H9 (cell line): Measurements from ENCODE around the gene SEMA6A. TPM values are rescaled to one million over a fixed set of nuclear protein-coding genes. Genes with fewer than 3 reads are reported as not detected.

Experiments
- DNase-seq: peaks from one replicate; pipeline ENCODE4 v3.0.0-alpha.2; 2017
- H2AFZ ChIP-seq: one replicate; pipeline ENCODE4 v1.6.1; 2013; ENCODE audit warnings: mild to moderate bottlenecking, low read length, control low read depth, moderate library complexity
- H2AK5ac ChIP-seq: 2 replicates; pipeline ENCODE4 v1.6.1; 2013; ENCODE audit warnings: low read length, control low read depth, mixed read lengths; ENCODE audit not compliant: insufficient read length
- H2BK120ac ChIP-seq: one replicate; pipeline ENCODE4 v1.6.1; 2013; ENCODE audit warnings: low read depth, mild to moderate bottlenecking, low read length, control low read depth, inconsistent platforms; ENCODE audit not compliant: poor library complexity, severe bottlenecking
- H2BK12ac ChIP-seq: 2 replicates; pipeline ENCODE4 v1.6.1; 2013; ENCODE audit warnings: low read length, control low read depth, mixed read lengths, low read depth; ENCODE audit not compliant: insufficient read length
- H2BK15ac ChIP-seq: 2 replicates; pipeline ENCODE4 v1.6.1; 2013; ENCODE audit warnings: low read depth, low read length, control low read depth
- H2BK20ac ChIP-seq: one replicate; pipeline ENCODE4 v1.6.1; 2013; ENCODE audit warnings: low read depth, mild to moderate bottlenecking, low read length, control low read depth, inconsistent platforms; ENCODE audit not compliant: poor library complexity, severe bottlenecking
- H2BK5ac ChIP-seq: 2 replicates; pipeline ENCODE4 v1.6.1; 2013; ENCODE audit warnings: low read length, control low read depth, mixed read lengths; ENCODE audit not compliant: insufficient read length
- H3K14ac ChIP-seq: 2 replicates; pipeline ENCODE4 v1.6.1; 2013; ENCODE audit warnings: low read length, control low read depth; ENCODE audit not compliant: insufficient read depth
- H3K18ac ChIP-seq: 2 replicates; pipeline ENCODE4 v1.6.1; 2013; ENCODE audit warnings: low read depth, mild to moderate bottlenecking, mixed read lengths, low read length, control low read depth; ENCODE audit not compliant: insufficient read length
- H3K23ac ChIP-seq: 2 replicates; pipeline ENCODE4 v1.6.1; 2013; ENCODE audit warnings: low read length, control low read depth, mixed read lengths, low read depth; ENCODE audit not compliant: insufficient read length
- H3K23me2 ChIP-seq: 2 replicates; pipeline ENCODE4 v1.6.1; 2013; ENCODE audit warnings: low read depth, mild to moderate bottlenecking, mixed read lengths, low read length, control low read depth; ENCODE audit not compliant: insufficient read length, poor library complexity, severe bottlenecking
- H3K27ac ChIP-seq: 2 replicates; pipeline ENCODE4 v1.5.1; 2013; ENCODE audit warnings: low read length, control low read depth, mixed read lengths, low read depth; ENCODE audit not compliant: insufficient read length
- H3K27me3 ChIP-seq: 2 replicates; pipeline ENCODE4 v1.6.1; 2013; ENCODE audit warnings: low read length, control low read depth, inconsistent platforms; ENCODE audit not compliant: insufficient read depth
- H3K4ac ChIP-seq: 2 replicates; pipeline ENCODE4 v1.6.1; 2013; ENCODE audit warnings: low read depth, mild to moderate bottlenecking, control low read depth, inconsistent platforms, low read length, moderate library complexity
- H3K4me1 ChIP-seq: 2 replicates; pipeline ENCODE4 v1.6.1; 2013; ENCODE audit warnings: low read length, control low read depth, inconsistent platforms; ENCODE audit not compliant: insufficient read depth
- H3K4me2 ChIP-seq: 2 replicates; pipeline ENCODE4 v1.6.1; 2013; ENCODE audit warnings: low read length, control low read depth, mixed read lengths; ENCODE audit not compliant: insufficient read length, insufficient read depth
- H3K56ac ChIP-seq: 2 replicates; pipeline ENCODE4 v1.6.1; 2013; ENCODE audit warnings: low read depth, mild to moderate bottlenecking, mixed read lengths, low read length, control low read depth; ENCODE audit not compliant: insufficient read length
- H3K79me1 ChIP-seq: 2 replicates; pipeline ENCODE4 v1.6.1; 2013; ENCODE audit warnings: low read depth, mild to moderate bottlenecking, moderate library complexity, low read length, control low read depth, inconsistent platforms; ENCODE audit not compliant: insufficient read depth, poor library complexity, severe bottlenecking
- H3K79me2 ChIP-seq: 2 replicates; pipeline ENCODE4 v1.6.1; 2013; ENCODE audit warnings: low read length, control low read depth, inconsistent platforms; ENCODE audit not compliant: insufficient read depth
- H3K9ac ChIP-seq: 2 replicates; pipeline ENCODE4 v1.6.1; 2013; ENCODE audit warnings: low read length, control low read depth, mixed read lengths; ENCODE audit not compliant: insufficient read length; ENCODE audit errors: extremely low read depth
- H3K9me3 ChIP-seq: one replicate; pipeline ENCODE4 v1.6.1; 2013; ENCODE audit warnings: low read depth, low read length, inconsistent platforms; ENCODE audit not compliant: control insufficient read depth
- H3T11ph ChIP-seq: one replicate; pipeline ENCODE4 v1.6.1; 2013; ENCODE audit warnings: mild to moderate bottlenecking, low read length, control low read depth, inconsistent platforms
- H4K20me1 ChIP-seq: one replicate; pipeline ENCODE4 v1.6.1; 2013; ENCODE audit not compliant: control insufficient read depth, insufficient read length, insufficient read depth
- H4K5ac ChIP-seq: 2 replicates; pipeline ENCODE4 v1.6.1; 2013; ENCODE audit warnings: low read depth, mild to moderate bottlenecking, mixed read lengths, low read length, control low read depth; ENCODE audit not compliant: insufficient read length
- H4K8ac ChIP-seq: replicated peaks from 2 replicates; pipeline ENCODE4 v1.6.1; 2013; ENCODE audit warnings: low read length, control low read depth, mixed read lengths, low read depth; ENCODE audit not compliant: insufficient read length
- H4K91ac ChIP-seq: 2 replicates; pipeline ENCODE4 v1.6.1; 2013; ENCODE audit warnings: low read depth, mild to moderate bottlenecking, moderate library complexity, mixed read lengths, low read length, control low read depth; ENCODE audit not compliant: insufficient read length
- H3K27ac Mint-ChIP-seq, 3 experiments: 2 replicates in 2 of 3; 3 replicates in 1 of 3; pipeline ENCODE4 v1.8.0; 2020 to 2021; ENCODE audit warnings: mixed read lengths in 3 of 3, mild to moderate bottlenecking in 1 of 3, moderate library complexity in 1 of 3
- H3K27me3 Mint-ChIP-seq: 2 replicates; pipeline ENCODE4 v1.8.0; 2021; ENCODE audit warnings: low read depth, mild to moderate bottlenecking, moderate library complexity, mixed read lengths
- H3K36me3 Mint-ChIP-seq, 3 experiments: 2 replicates in 2 of 3; 3 replicates in 1 of 3; pipeline ENCODE4 v1.8.0; 2020 to 2021; ENCODE audit warnings: low read depth in 3 of 3, mixed read lengths in 3 of 3; ENCODE audit not compliant: insufficient read depth in 1 of 3
- H3K4me1 Mint-ChIP-seq, 2 experiments: 2 replicates each; pipeline ENCODE4 v1.8.0; 2020; ENCODE audit warnings: mixed read lengths in 2 of 2
- H3K4me3 Mint-ChIP-seq, 2 experiments: 2 replicates in 1 of 2; 3 replicates in 1 of 2; pipeline ENCODE4 v1.8.0; 2020 to 2021; ENCODE audit warnings: mild to moderate bottlenecking in 2 of 2, mixed read lengths in 2 of 2, moderate library complexity in 1 of 2
- H3K9me3 Mint-ChIP-seq, 2 experiments: 2 replicates in 1 of 2; 3 replicates in 1 of 2; pipeline ENCODE4 v1.8.0; 2020; ENCODE audit warnings: mild to moderate bottlenecking in 2 of 2, mixed read lengths in 2 of 2, moderate library complexity in 1 of 2
- WGBS: extraction: QIAGEN DNeasy Blood & Tissue Kit; methylation state at CpG from one replicate; pipeline ENCODE4 v1.1.7; 2013; ENCODE audit warnings: missing lambda C conversion rate, low lambda C conversion rate, mixed read lengths; ENCODE audit not compliant: insufficient read length; ENCODE audit errors: extremely low coverage; 5-methylcytosine and 5-hydroxymethylcytosine counted together
- total RNA-seq: library from RNA; stranded (reverse); gene quantifications from 2 replicates; pipeline ENCODE4 v1.2.1, GENCODE V29; 2021
- TF ChIP-seq, protein P1 (sequence below): fragments of 200-600 bp; sonication (generic); conservative IDR thresholded peaks from 3 replicates; pipeline ENCODE4 v1.8.0; 2021; ENCODE audit warnings: antibody characterized with exemption, mild to moderate bottlenecking

The SEMA6A gene
- total RNA-seq, 1 experiment from 2014 or later = 354 TPM

DNA sequence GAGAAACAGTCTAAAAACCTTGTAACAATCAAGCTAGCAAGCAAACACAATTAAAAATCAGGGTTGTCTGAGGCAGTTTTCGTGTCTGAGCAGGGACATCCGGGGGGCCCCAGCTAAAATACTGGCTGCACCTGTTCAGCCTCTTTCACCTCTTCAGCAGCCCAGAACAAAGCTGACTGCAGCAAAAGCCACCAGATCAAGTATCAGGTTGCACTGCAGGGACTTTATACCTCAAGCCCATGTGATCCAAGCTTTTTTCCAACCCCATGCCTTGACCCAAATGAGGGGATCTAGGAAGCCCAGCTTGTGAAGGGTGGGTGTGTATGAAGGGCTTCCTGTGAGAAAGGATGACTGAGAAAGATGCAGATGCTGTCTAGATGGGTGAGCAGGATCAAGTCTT lies 133.4 kb downstream of the SEMA6A start:
- Histone ChIP-seq H4K20me1 (no peaks in the 10 kb centered on the region), H2AFZ (no peak overlapping the region), H2AK5ac (no peak overlapping the region), H2BK120ac (no peak overlapping the region), H3K27me3 (0 out of 2 replicates have a peak, but pooled peaks cover 2% of the 10 kb centered on the region), H3K14ac (no peak overlapping the region), H2BK15ac (no peak overlapping the region), H3K4me2 (no peak overlapping the region), H4K91ac (no peak overlapping the region), H2BK5ac (no peak overlapping the region), H3K4me1 (peaks cover 5% of the 10 kb centered on the region), H4K8ac (no peak overlapping the region), H3T11ph (no peak overlapping the region), H3K9ac (no peak overlapping the region), H3K23me2 (no peaks in the 10 kb centered on the region), H3K79me1 (no peaks in the 10 kb centered on the region), H3K56ac (no peak overlapping the region), H3K23ac (no peak overlapping the region), H3K9me3 (no peaks in the 10 kb centered on the region), H2BK20ac (no peak overlapping the region), H3K79me2 (no peaks in the 10 kb centered on the region), H3K4ac (no peak overlapping the region), H3K18ac (no peak overlapping the region), H2BK12ac (no peak overlapping the region), H3K27ac (no peak overlapping the region), H4K5ac (no peak overlapping the region)
- peak; percentile 68 for DNase-seq
- peaks cover 69 to 86% of the 10 kb centered on the region in 2 experiments for H3K4me1 Mint-ChIP-seq
- peaks cover 44% of the 10 kb centered on the region for H3K27me3 Mint-ChIP-seq
- peaks cover 11 to 25% (median 16%) of the 10 kb centered on the region in 3 experiments; a peak in 6 of 7 replicates for H3K36me3 Mint-ChIP-seq
- H3K9me3 Mint-ChIP-seq = no peaks in the 10 kb centered on the region; a peak in 1 of 5 replicates
- H3K4me3 Mint-ChIP-seq = no peak overlapping the region
- TF ChIP-seq, protein P1, sequence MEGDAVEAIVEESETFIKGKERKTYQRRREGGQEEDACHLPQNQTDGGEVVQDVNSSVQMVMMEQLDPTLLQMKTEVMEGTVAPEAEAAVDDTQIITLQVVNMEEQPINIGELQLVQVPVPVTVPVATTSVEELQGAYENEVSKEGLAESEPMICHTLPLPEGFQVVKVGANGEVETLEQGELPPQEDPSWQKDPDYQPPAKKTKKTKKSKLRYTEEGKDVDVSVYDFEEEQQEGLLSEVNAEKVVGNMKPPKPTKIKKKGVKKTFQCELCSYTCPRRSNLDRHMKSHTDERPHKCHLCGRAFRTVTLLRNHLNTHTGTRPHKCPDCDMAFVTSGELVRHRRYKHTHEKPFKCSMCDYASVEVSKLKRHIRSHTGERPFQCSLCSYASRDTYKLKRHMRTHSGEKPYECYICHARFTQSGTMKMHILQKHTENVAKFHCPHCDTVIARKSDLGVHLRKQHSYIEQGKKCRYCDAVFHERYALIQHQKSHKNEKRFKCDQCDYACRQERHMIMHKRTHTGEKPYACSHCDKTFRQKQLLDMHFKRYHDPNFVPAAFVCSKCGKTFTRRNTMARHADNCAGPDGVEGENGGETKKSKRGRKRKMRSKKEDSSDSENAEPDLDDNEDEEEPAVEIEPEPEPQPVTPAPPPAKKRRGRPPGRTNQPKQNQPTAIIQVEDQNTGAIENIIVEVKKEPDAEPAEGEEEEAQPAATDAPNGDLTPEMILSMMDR = no peak
- WGBS = no CpG with 5 or more reads among the region's 2 CpGs
- peak overlapping the region in 1 of 3 experiments; percentile 81; a peak in 2 of 7 replicates for H3K27ac Mint-ChIP-seq
